Hepatocyte (in vitro differentiated cells): Measurements from ENCODE around the gene CCR9.

Source experiments
- EZH2 ChIP-seq: fragments of 200-600 bp; sonication (generic); IDR thresholded peaks from 2 replicates; pipeline ENCODE4 v1.6.1; 2016; ENCODE audit warnings: antibody characterized with exemption, mild to moderate bottlenecking, borderline replicate concordance
- EZH2phosphoT487 ChIP-seq: fragments of 200-600 bp; sonication (generic); IDR thresholded peaks from one replicate; pipeline ENCODE4 v1.6.1; 2018; ENCODE audit warnings: antibody characterized with exemption, mild to moderate bottlenecking, low read depth, moderate library complexity; ENCODE audit not compliant: unreplicated experiment, severe bottlenecking
- TF ChIP-seq, protein P1 (sequence below): fragments of 200-600 bp; sonication (generic); IDR thresholded peaks from 2 replicates; pipeline ENCODE4 v1.5.1; 2016; ENCODE audit warnings: antibody characterized with exemption, mild to moderate bottlenecking; ENCODE audit not compliant: poor library complexity

DNA sequence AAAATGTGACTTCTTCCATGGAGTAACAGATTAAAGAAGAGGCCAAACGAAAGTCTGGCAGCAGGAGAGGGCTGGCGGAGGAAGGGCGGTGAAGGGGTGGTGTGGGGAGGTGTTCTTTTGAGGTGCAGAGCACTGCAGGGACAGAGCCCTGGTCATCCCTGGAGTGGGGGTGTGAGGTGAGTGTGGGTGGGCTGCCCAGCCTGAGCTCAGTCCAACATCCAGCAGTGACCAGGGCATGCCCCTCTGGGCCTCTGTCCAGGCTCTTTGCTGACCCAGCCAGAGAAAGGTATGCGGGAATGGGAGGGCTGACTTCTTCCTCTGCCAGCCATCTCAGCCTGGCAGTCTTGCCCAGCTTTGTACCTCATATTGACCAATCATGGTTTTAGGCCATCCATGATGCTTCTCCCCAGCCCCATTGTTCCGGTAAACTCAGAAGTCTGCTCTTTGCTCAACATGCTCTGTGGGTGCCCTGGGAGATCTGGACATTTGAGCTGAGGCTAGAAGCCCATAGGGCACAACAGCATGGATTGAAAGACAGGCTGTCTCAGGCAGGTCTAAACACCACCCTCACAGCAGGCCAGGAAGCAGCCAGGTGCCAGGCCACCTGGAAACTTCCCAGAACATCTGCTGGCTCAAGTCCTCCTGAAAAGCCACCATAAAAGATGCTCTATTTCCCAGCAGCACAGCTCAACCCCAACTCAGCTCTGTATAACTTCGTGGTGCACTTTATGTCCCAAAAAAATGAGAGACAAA lies 31.0 kb downstream of the CCR9 start:
- TF ChIP-seq, protein P1, sequence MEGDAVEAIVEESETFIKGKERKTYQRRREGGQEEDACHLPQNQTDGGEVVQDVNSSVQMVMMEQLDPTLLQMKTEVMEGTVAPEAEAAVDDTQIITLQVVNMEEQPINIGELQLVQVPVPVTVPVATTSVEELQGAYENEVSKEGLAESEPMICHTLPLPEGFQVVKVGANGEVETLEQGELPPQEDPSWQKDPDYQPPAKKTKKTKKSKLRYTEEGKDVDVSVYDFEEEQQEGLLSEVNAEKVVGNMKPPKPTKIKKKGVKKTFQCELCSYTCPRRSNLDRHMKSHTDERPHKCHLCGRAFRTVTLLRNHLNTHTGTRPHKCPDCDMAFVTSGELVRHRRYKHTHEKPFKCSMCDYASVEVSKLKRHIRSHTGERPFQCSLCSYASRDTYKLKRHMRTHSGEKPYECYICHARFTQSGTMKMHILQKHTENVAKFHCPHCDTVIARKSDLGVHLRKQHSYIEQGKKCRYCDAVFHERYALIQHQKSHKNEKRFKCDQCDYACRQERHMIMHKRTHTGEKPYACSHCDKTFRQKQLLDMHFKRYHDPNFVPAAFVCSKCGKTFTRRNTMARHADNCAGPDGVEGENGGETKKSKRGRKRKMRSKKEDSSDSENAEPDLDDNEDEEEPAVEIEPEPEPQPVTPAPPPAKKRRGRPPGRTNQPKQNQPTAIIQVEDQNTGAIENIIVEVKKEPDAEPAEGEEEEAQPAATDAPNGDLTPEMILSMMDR: no peak
- TF ChIP-seq EZH2 (no peak), EZH2phosphoT487 (no peak)
